OCI-LY3 (cell line): ENCODE results near the gene LBP.

Experiments used
- H2AFZ ChIP-seq: fragments of 200-600, 300-600 bp; shearing (Covaris generic); 2 replicates; pipeline ENCODE4 v1.6.0; 2014; ENCODE audit warnings: antibody characterized with exemption, low read depth, low read length
- H3K27ac ChIP-seq: fragments of 200-600, 300-600 bp; sonication (generic); 2 replicates; pipeline ENCODE4 v1.5.1; 2014; ENCODE audit warnings: mild to moderate bottlenecking, low read length, moderate library complexity, mixed read lengths
- H3K27me3 ChIP-seq: fragments of 200-600, 300-600 bp; sonication (generic); 2 replicates; pipeline ENCODE4 v1.6.1; 2014; ENCODE audit warnings: low read depth, low read length, mixed read lengths
- H3K36me3 ChIP-seq: fragments of 200-600, 300-600 bp; sonication (generic); replicated peaks from 2 replicates; pipeline ENCODE3; 2014; ENCODE audit warnings: low read depth, low read length, mixed read lengths
- H3K4me1 ChIP-seq: fragments of 300-600, 200-600 bp; sonication (generic); 2 replicates; pipeline ENCODE4 v1.6.1; 2014; ENCODE audit warnings: low read length, mixed read lengths
- H3K4me2 ChIP-seq: fragments of 200-600, 300-600 bp; sonication (generic); 2 replicates; pipeline ENCODE4 v1.6.1; 2014; ENCODE audit warnings: low read length, mixed read lengths
- H3K4me3 ChIP-seq: fragments of 300-600, 200-600 bp; sonication (generic); 2 replicates; pipeline ENCODE4 v1.5.1; 2014; ENCODE audit warnings: antibody characterized with exemption, mild to moderate bottlenecking, low read length, moderate library complexity
- H3K79me2 ChIP-seq: fragments of 300-600, 200-600 bp; shearing (Covaris generic); 2 replicates; pipeline ENCODE4 v1.6.1; 2014; ENCODE audit warnings: mild to moderate bottlenecking, low read length, mixed read lengths
- H3K9ac ChIP-seq: fragments of 300-600, 200-600 bp; shearing (Covaris generic); 2 replicates; pipeline ENCODE4 v1.6.0; 2014; ENCODE audit warnings: mild to moderate bottlenecking, low read length, moderate library complexity
- H3K9me3 ChIP-seq: fragments of 200-600, 300-600 bp; shearing (Covaris generic); 2 replicates; pipeline ENCODE4 v1.6.1; 2014; ENCODE audit warnings: low read length, mixed read lengths; ENCODE audit not compliant: insufficient read depth
- H4K20me1 ChIP-seq: fragments of 200-600, 300-600 bp; sonication (generic); 2 replicates; pipeline ENCODE4 v1.6.1; 2016; ENCODE audit warnings: low read length, mixed read lengths; ENCODE audit not compliant: insufficient read depth
- EZH2phosphoT487 ChIP-seq: fragments of 200-600 bp; shearing (Covaris generic); IDR thresholded peaks from 2 replicates; pipeline ENCODE4 v1.6.1; 2018; ENCODE audit warnings: antibody characterized with exemption, mixed run types, low read depth
- TF ChIP-seq, protein P1 (sequence below): fragments of 200-600, 300-600 bp; sonication (generic); IDR thresholded peaks from 2 replicates; pipeline ENCODE4 v1.5.1; 2014; ENCODE audit warnings: antibody characterized with exemption, low read length, low read depth

LBP gene

DNA sequence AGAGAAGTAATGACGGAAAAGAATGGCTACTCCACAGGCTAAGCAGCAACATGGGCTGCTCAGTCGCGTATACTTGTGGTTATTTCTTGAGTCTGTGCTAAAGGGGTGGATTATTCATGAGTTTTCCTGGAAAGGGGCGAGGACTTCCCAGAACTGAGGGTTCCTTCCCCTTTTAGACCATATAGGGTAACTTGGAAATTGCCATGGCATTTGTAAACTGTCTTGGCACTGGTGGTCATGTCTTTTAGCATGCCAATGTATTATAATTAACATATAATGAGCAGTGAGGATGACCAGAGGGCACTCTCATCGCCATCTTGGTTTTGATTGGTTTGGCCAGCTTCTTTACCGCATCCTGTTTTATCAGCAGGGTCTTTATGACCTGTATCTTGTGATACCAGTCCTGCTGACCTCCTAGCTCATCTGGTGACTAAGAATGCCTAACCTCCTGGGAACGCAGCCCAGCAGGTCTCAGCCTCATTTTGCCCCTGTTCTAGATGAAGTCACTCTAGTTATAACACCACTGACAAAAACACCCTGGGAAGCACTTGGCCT, 11.4 kb downstream of the LBP start:
- no peak overlapping the region for H3K27ac ChIP-seq
- H3K4me2 ChIP-seq, result no peak overlapping the region
- no peak overlapping the region for H2AFZ ChIP-seq
- no peaks in the 10 kb centered on the region for H3K36me3 ChIP-seq
- no peaks in the 10 kb centered on the region for H3K79me2 ChIP-seq
- no peaks in the 10 kb centered on the region for H4K20me1 ChIP-seq
- H3K9ac ChIP-seq, result no peak overlapping the region
- no peaks in the 10 kb centered on the region for H3K27me3 ChIP-seq
- H3K4me1 ChIP-seq, result peaks cover 9% of the 10 kb centered on the region
- no peaks in the 10 kb centered on the region for H3K9me3 ChIP-seq
- H3K4me3 ChIP-seq, result no peak overlapping the region
- no peak for TF ChIP-seq EZH2phosphoT487
- TF ChIP-seq, protein P1, sequence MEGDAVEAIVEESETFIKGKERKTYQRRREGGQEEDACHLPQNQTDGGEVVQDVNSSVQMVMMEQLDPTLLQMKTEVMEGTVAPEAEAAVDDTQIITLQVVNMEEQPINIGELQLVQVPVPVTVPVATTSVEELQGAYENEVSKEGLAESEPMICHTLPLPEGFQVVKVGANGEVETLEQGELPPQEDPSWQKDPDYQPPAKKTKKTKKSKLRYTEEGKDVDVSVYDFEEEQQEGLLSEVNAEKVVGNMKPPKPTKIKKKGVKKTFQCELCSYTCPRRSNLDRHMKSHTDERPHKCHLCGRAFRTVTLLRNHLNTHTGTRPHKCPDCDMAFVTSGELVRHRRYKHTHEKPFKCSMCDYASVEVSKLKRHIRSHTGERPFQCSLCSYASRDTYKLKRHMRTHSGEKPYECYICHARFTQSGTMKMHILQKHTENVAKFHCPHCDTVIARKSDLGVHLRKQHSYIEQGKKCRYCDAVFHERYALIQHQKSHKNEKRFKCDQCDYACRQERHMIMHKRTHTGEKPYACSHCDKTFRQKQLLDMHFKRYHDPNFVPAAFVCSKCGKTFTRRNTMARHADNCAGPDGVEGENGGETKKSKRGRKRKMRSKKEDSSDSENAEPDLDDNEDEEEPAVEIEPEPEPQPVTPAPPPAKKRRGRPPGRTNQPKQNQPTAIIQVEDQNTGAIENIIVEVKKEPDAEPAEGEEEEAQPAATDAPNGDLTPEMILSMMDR, result no peak

DNA sequence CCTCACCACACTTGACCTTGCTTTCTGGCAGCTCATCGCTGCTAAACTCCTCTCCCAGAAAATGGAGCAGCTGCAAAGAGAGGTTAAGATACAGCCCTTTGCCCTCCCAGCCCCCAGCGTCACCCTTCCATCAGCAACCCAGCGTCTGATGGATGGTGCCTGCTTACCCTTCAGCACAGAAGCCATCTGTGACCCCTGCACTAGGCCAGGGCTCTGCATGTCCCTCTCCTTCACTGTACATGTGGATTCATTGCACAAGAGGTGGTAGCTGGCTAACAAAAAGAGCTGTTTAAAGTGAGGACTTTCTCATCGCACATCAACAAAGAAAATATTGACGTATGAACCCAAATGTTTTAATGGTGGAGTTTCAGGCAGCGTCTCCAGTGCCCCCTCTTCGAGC, 12.3 kb downstream of the LBP start:
- H3K27me3 ChIP-seq, result no peaks in the 10 kb centered on the region
- peaks cover 9% of the 10 kb centered on the region for H3K4me1 ChIP-seq
- no peaks in the 10 kb centered on the region for H3K36me3 ChIP-seq
- H3K79me2 ChIP-seq, result no peaks in the 10 kb centered on the region
- no peak overlapping the region for H3K27ac ChIP-seq
- no peak overlapping the region for H3K4me3 ChIP-seq
- H3K9ac ChIP-seq, result no peak overlapping the region
- no peaks in the 10 kb centered on the region for H3K9me3 ChIP-seq
- no peaks in the 10 kb centered on the region for H4K20me1 ChIP-seq
- no peak overlapping the region for H2AFZ ChIP-seq
- no peak overlapping the region for H3K4me2 ChIP-seq
- TF ChIP-seq, protein P1, result no peak
- TF ChIP-seq EZH2phosphoT487, result no peak

DNA sequence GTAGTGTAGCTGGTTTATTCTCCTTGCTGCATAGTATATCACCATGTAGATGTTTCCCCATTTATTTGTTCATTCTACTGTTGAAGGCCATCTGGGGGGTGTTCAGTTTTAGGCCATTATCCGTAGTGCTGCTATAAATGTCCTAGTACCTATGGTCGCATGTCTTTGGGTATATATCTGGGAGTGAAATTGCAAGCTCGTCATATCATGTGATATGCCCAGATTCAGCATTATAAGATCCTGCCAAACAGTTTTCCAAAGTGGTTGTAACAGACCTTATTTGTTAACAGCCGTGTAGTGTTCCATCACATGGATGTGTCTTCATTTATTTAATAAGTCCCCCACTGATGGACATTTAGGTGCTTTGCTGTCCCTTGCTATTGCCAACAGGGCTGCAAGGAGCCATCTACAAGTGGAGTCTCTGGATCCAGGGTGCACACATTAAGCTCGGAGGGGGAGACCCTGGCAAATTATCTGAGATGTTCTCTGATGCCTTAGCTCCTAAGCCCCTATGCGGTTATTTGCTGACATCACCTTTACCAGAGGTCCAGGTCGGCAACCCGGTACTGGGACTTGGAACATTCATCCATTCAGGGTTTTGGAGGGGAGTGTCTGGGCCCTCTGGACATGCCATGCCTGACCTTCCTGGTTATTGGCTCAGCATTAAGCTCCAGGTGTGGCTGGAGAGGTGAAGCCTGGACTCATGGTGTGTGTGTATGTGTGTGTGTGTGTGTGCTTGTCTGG, 16.9 kb downstream of the LBP start:
- Histone ChIP-seq H3K4me3 (no peak overlapping the region), H3K4me1 (no peaks in the 10 kb centered on the region), H2AFZ (no peak overlapping the region), H3K9me3 (no peaks in the 10 kb centered on the region), H3K79me2 (no peaks in the 10 kb centered on the region), H3K4me2 (no peak overlapping the region), H3K27ac (no peak overlapping the region), H3K36me3 (no peaks in the 10 kb centered on the region), H3K27me3 (no peaks in the 10 kb centered on the region), H3K9ac (no peak overlapping the region), H4K20me1 (no peaks in the 10 kb centered on the region)
- TF ChIP-seq EZH2phosphoT487, result no peak
- TF ChIP-seq, protein P1, result no peak

DNA sequence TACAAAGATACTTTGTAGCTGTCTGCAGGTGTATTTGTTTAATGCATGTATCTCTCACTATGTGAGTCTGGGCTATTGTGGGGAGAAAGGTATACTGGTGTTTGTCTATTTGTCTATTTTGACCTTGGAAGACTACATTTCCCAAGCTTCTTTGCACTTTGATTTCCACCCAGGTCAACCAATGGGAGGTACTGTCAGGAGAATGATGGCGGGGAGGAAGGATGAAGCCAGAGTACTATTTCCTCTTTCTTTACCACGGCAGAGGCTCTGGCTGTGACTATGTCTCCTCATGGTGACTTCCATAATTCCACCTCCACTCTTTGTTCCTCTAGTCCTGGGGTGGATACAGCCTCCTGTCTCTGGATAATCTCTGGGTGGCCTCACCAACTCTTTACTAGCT, 23.1 kb downstream of the LBP start:
- H2AFZ ChIP-seq, result peak overlapping the region; percentile 70
- H3K36me3 ChIP-seq, result no peaks in the 10 kb centered on the region
- no peaks in the 10 kb centered on the region for H4K20me1 ChIP-seq
- H3K27ac ChIP-seq, result no peak overlapping the region
- H3K4me2 ChIP-seq, result peak overlapping the region; percentile 34
- no peaks in the 10 kb centered on the region for H3K4me1 ChIP-seq
- no peak for TF ChIP-seq EZH2phosphoT487
- TF ChIP-seq, protein P1, result no peak
- peaks cover 8% of the 10 kb centered on the region for H3K27me3 ChIP-seq
- no peaks in the 10 kb centered on the region for H3K9me3 ChIP-seq
- no peaks in the 10 kb centered on the region for H3K79me2 ChIP-seq
- H3K4me3 ChIP-seq, result peak overlapping the region; percentile 25; the same call in 1 of the 2 replicates
- no peak overlapping the region for H3K9ac ChIP-seq
